GM21528 (cell line): ENCODE results near the gene FYB1.

Source experiments
- ATAC-seq: cut with Tn5 transposase; IDR thresholded peaks from one replicate; pipeline ENCODE4 v1.9.1; 2021; ENCODE audit warnings: mild to moderate bottlenecking, moderate library complexity; ENCODE audit not compliant: unreplicated experiment, low FRiP score

The FYB1 gene

GRCh38 chr5:39102684-39103155 is 116.6 kb downstream of the FYB1 start:
- ATAC-seq, result no peak

DNA sequence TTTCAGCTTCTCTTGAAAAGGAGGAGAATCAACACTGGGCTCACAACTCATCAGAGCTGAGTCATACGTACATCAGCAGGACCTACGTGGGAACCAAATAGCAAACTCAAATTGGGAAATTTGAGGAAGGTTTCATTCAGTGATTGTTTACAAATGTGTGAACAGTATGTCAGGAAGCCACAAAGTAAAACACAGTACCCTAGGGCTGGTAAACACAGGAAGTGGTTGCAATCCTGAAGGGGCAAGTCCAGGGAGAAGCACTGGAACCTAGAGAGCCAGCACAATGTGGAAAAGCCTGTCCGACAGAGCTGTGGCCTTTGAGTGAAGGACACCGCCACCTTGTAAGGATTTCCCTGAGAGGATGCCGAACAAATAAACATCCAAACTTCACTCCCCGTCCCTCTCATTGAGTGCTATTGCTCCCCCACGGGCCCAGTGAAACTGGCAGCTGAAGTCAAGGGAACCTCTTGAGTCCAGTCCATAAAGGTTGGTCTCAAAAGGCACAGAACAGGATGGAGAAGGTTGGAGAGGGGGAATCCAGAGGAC is 118.4 kb downstream of the FYB1 start:
- no peak for ATAC-seq

GRCh38 chr5:39100301-39100850 is 119.0 kb downstream of the FYB1 start:
- no peak for ATAC-seq

DNA sequence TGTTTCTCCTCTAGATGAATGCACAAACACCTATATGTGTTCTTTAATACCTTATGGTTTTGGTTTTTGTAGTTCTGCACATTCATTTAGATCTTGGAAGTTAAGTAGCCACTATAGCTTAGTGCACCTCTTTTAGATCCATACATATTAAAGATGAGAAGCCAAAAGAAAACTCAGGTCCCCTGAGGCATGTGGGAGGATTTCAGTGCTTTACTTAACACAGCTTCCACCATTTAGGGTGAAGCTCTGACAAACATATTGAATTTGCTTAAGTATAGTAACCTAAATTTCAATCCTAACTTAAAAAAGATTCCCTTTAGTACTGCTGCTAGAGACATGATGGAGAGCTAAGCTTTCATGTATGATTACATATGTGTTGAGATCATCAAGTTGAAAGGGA is 119.5 kb downstream of the FYB1 start:
- ATAC-seq, result no peak

DNA sequence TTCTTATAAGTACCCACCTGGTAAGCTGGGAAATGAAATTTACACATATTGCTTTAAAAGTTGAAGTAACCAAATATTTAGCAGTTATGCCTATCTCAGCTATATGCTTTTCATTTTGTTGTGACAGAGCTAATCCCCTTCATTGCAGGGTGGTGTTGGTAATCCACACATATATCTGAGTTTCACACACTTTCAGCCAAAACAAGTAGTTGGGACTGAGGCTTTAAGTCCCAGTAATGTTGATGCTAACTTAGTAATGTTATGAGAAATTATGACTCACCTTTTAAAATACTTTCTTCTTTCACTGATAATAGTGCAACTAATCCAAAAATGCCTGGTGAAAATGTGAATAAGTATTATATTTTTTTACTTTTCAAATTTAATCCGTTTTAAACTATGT is 126.0 kb downstream of the FYB1 start:
- ATAC-seq, result no peak

DNA sequence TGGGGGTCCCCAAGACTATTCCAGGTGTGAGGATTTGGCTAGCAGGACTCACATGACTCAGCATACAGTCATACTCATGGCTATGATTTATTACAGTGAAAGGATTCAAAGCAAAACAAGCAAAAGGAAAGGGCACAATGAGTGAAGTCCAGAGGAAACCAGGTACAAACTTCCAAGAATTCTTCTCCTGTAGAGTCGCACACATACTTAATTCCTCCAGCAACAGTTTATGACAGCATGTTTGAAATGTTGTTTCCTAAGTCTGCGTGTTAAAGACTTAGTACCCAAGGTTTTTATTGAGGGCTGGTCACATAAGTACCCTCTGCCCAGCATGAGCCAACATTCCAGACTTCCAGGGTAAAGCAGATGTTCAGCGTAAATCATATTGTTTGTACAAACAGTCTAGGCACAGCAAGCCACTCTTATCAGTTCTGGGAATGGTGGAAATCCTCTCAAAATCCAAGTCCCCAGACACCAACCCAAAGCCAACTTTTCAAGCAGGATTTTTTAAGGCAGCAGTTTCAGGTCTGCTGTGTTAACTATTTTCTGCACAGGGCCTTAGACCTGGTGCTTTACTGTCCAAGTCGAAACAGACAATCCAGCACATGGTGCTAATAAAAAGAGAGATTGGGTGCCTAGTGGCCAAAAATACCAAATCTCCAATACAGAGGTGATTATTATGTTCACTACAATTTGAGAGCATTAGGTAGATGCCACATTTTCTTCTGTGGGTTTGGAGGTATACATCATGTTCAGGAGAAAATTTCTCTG is 126.6 kb downstream of the FYB1 start:
- ATAC-seq, result no peak

DNA sequence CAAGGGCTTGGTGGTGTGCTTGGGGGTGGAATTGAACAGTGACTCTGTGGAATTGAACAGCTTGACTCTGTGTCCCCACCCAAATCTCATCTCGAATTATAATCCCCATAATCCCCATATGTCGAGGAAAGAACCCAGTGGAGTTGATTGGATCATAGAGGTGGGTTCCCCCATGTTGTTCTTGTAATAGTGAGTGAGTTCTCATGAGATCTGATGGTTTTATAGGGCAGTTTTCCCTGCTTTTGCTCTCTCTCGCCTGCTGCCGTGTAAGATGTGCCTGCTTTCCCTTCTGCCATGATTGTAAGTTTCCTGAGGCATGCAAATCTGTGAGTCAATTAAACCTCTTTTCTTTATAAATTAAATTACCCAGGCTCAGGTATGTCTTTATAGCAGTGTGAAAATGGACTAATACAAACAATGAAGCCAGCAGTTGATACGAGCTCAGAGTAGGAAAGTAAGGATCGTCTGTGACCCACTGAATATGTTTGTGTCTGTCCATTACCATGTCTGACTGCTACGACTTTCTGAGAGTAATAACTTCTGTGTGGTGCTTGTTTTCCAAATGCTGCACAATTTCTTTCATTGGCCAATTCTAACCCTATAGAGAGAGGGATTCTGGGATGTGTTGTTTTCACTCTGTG is 127.3 kb downstream of the FYB1 start:
- ATAC-seq, result no peak

- ATAC-seq, result no peak
Measured at GRCh38 chr5:39083968-39084367, 135.4 kb downstream of the FYB1 start.

- ATAC-seq, result no peak
Measured at GRCh38 chr5:39082995-39083394, 136.4 kb downstream of the FYB1 start.

- ATAC-seq, result no peak
Measured at GRCh38 chr5:39080597-39081204, 138.7 kb downstream of the FYB1 start.

GRCh38 chr5:39080168-39080567 is 139.2 kb downstream of the FYB1 start:
- ATAC-seq, result no peak

DNA sequence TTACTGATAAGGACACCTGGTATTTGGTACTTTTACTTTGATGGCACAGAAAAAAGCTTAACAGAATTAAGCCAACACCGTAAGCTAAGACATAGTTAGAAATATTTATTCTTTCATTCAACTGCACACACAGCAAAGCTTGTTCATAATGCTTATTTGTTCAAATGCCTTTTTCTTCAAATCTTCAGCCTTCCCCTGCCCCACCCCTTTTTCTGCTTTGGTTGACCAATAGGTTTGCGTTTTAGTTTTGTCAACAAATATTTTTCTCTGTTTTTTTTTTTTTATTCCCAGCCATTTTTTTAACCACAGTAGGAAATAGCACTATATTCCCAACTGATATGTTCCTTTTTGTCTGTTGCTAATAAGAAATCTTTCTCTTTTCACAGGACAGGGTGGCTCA is 140.2 kb downstream of the FYB1 start:
- ATAC-seq, result no peak

DNA sequence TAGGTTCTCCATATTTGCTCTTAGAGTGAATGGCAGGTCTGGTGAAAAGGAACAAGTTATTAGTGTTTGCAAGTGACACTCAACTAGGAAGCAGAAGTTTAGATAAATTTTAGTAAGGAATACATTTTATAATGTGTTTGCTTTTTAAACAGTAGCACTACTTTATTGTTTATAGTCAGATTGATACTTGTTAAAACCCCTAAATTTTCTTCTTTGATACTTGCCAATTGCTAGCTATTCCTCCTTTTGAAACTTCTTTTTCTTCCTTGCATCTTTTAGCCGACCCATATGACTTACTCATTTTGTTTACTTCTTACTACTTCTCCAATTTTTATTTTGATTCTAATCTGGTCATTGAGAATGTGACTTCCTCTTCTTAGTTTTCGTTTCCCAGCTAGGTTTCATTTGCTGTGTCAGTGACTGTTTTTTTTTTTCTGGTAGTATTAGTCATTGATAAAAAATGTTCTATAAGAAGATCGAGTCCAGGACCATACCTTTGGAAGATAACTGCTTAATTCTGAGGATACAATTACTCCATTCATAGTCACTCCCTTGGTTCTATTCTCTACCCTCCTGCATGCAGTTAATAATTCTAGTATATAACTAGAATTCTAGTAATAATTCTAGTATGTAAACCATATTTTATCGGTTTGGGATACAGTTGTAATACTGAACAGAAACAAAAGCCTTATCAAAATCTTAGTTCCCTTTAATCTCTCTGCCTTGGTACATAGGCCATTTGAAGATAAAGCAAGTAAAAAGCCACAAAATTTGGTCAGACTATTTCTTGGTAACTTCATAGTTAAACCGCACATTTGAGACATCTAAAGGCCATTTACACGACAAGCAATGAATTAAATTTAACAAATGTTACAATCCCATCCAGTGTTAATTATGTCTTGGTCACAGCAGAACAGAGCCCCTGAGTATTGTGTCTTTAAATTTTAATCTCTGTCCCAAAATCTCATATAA is 142.3 kb downstream of the FYB1 start:
- ATAC-seq, result peak; percentile 16

- no peak for ATAC-seq
Measured at GRCh38 chr5:39076101-39076756, 143.1 kb downstream of the FYB1 start.

- peak; percentile 79 for ATAC-seq
Measured at GRCh38 chr5:39074017-39074814, 145.1 kb downstream of the FYB1 start, which contains the start of gene RICTOR. Gene RICTOR, minus strand, starts transcription at chr5:39074399. Its CDS starts 22 bp downstream, at chr5:39074377.

DNA sequence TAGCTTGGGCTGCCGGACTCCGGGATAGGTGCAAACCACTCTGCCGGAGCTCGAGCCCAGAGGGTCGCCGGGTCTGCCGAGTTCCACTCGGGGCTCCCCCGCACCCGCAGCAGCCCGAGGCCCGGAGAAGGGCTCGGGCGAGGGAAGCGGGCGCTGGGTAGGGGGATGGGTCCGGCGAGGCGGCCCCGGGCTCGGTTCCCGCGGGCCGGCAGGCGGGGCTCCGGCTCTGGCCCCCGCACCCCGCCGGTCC is 145.7 kb downstream of the FYB1 start:
- ATAC-seq, result peak; percentile 36

DNA sequence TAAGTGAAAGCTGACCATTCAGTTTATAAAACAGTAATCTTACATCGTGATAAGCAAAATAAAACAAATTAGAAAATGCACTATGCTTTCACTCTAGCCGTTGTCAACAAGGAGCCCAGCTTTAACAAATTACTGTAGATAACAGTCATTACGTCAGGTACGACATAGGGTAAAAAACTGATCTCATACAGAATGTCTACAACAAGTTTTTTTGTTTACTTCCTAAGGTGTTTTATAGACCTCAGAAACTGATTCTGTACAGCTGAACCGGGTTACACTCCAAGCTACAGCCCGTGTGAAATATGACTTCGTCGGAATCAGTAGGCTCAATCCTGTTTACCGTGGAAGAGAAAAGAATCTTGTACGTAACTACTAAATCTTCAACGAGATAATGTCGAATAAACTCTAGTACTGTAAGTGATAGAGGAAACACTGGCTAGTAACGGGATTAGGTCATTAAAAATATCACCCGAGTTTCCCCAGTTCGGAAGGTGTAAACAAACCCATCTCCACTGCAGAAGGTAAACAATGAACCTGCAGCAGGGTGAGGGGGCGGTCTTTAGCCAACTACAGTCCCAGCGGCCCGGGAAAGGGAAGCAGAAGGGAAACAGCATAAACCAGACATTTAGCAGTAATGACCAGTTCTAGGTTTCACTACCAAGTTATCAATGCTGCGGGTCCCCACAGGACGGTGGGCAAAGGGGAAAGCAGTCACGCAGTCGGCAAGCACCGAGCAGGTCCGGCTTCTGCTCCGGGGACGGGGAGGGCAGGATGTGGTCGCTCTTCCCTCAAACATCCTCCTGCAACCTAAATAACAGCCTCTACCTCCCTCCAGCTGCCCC is 146.2 kb downstream of the FYB1 start:
- peak; percentile 49 for ATAC-seq

GRCh38 chr5:39068099-39068498 is 151.3 kb downstream of the FYB1 start:
- no peak for ATAC-seq
